H9 (cell line): ENCODE results near the gene SELENOF. TPM values are rescaled to one million over a fixed set of nuclear protein-coding genes. Genes with fewer than 3 reads are reported as not detected.

ENCODE experiments used
- DNase-seq: peaks from one replicate; pipeline ENCODE4 v3.0.0-alpha.2; 2017
- H2AFZ ChIP-seq: one replicate; pipeline ENCODE4 v1.6.1; 2013; ENCODE audit warnings: mild to moderate bottlenecking, low read length, control low read depth, moderate library complexity
- H2AK5ac ChIP-seq: 2 replicates; pipeline ENCODE4 v1.6.1; 2013; ENCODE audit warnings: low read length, control low read depth, mixed read lengths; ENCODE audit not compliant: insufficient read length
- H2BK120ac ChIP-seq: one replicate; pipeline ENCODE4 v1.6.1; 2013; ENCODE audit warnings: low read depth, mild to moderate bottlenecking, low read length, control low read depth, inconsistent platforms; ENCODE audit not compliant: poor library complexity, severe bottlenecking
- H2BK12ac ChIP-seq: 2 replicates; pipeline ENCODE4 v1.6.1; 2013; ENCODE audit warnings: low read length, control low read depth, mixed read lengths, low read depth; ENCODE audit not compliant: insufficient read length
- H2BK15ac ChIP-seq: 2 replicates; pipeline ENCODE4 v1.6.1; 2013; ENCODE audit warnings: low read depth, low read length, control low read depth
- H2BK20ac ChIP-seq: one replicate; pipeline ENCODE4 v1.6.1; 2013; ENCODE audit warnings: low read depth, mild to moderate bottlenecking, low read length, control low read depth, inconsistent platforms; ENCODE audit not compliant: poor library complexity, severe bottlenecking
- H2BK5ac ChIP-seq: 2 replicates; pipeline ENCODE4 v1.6.1; 2013; ENCODE audit warnings: low read length, control low read depth, mixed read lengths; ENCODE audit not compliant: insufficient read length
- H3K14ac ChIP-seq: 2 replicates; pipeline ENCODE4 v1.6.1; 2013; ENCODE audit warnings: low read length, control low read depth; ENCODE audit not compliant: insufficient read depth
- H3K18ac ChIP-seq: 2 replicates; pipeline ENCODE4 v1.6.1; 2013; ENCODE audit warnings: low read depth, mild to moderate bottlenecking, mixed read lengths, low read length, control low read depth; ENCODE audit not compliant: insufficient read length
- H3K23ac ChIP-seq: 2 replicates; pipeline ENCODE4 v1.6.1; 2013; ENCODE audit warnings: low read length, control low read depth, mixed read lengths, low read depth; ENCODE audit not compliant: insufficient read length
- H3K23me2 ChIP-seq: 2 replicates; pipeline ENCODE4 v1.6.1; 2013; ENCODE audit warnings: low read depth, mild to moderate bottlenecking, mixed read lengths, low read length, control low read depth; ENCODE audit not compliant: insufficient read length, poor library complexity, severe bottlenecking
- H3K27ac ChIP-seq: 2 replicates; pipeline ENCODE4 v1.5.1; 2013; ENCODE audit warnings: low read length, control low read depth, mixed read lengths, low read depth; ENCODE audit not compliant: insufficient read length
- H3K27me3 ChIP-seq: 2 replicates; pipeline ENCODE4 v1.6.1; 2013; ENCODE audit warnings: low read length, control low read depth, inconsistent platforms; ENCODE audit not compliant: insufficient read depth
- H3K4ac ChIP-seq: 2 replicates; pipeline ENCODE4 v1.6.1; 2013; ENCODE audit warnings: low read depth, mild to moderate bottlenecking, control low read depth, inconsistent platforms, low read length, moderate library complexity
- H3K4me1 ChIP-seq: 2 replicates; pipeline ENCODE4 v1.6.1; 2013; ENCODE audit warnings: low read length, control low read depth, inconsistent platforms; ENCODE audit not compliant: insufficient read depth
- H3K4me2 ChIP-seq: 2 replicates; pipeline ENCODE4 v1.6.1; 2013; ENCODE audit warnings: low read length, control low read depth, mixed read lengths; ENCODE audit not compliant: insufficient read length, insufficient read depth
- H3K56ac ChIP-seq: 2 replicates; pipeline ENCODE4 v1.6.1; 2013; ENCODE audit warnings: low read depth, mild to moderate bottlenecking, mixed read lengths, low read length, control low read depth; ENCODE audit not compliant: insufficient read length
- H3K79me1 ChIP-seq: 2 replicates; pipeline ENCODE4 v1.6.1; 2013; ENCODE audit warnings: low read depth, mild to moderate bottlenecking, moderate library complexity, low read length, control low read depth, inconsistent platforms; ENCODE audit not compliant: insufficient read depth, poor library complexity, severe bottlenecking
- H3K79me2 ChIP-seq: 2 replicates; pipeline ENCODE4 v1.6.1; 2013; ENCODE audit warnings: low read length, control low read depth, inconsistent platforms; ENCODE audit not compliant: insufficient read depth
- H3K9ac ChIP-seq: 2 replicates; pipeline ENCODE4 v1.6.1; 2013; ENCODE audit warnings: low read length, control low read depth, mixed read lengths; ENCODE audit not compliant: insufficient read length; ENCODE audit errors: extremely low read depth
- H3K9me3 ChIP-seq: one replicate; pipeline ENCODE4 v1.6.1; 2013; ENCODE audit warnings: low read depth, low read length, inconsistent platforms; ENCODE audit not compliant: control insufficient read depth
- H3T11ph ChIP-seq: one replicate; pipeline ENCODE4 v1.6.1; 2013; ENCODE audit warnings: mild to moderate bottlenecking, low read length, control low read depth, inconsistent platforms
- H4K20me1 ChIP-seq: one replicate; pipeline ENCODE4 v1.6.1; 2013; ENCODE audit not compliant: control insufficient read depth, insufficient read length, insufficient read depth
- H4K5ac ChIP-seq: 2 replicates; pipeline ENCODE4 v1.6.1; 2013; ENCODE audit warnings: low read depth, mild to moderate bottlenecking, mixed read lengths, low read length, control low read depth; ENCODE audit not compliant: insufficient read length
- H4K8ac ChIP-seq: replicated peaks from 2 replicates; pipeline ENCODE4 v1.6.1; 2013; ENCODE audit warnings: low read length, control low read depth, mixed read lengths, low read depth; ENCODE audit not compliant: insufficient read length
- H4K91ac ChIP-seq: 2 replicates; pipeline ENCODE4 v1.6.1; 2013; ENCODE audit warnings: low read depth, mild to moderate bottlenecking, moderate library complexity, mixed read lengths, low read length, control low read depth; ENCODE audit not compliant: insufficient read length
- H3K27ac Mint-ChIP-seq, 3 experiments: 2 replicates in 2 of 3; 3 replicates in 1 of 3; pipeline ENCODE4 v1.8.0; 2020 to 2021; ENCODE audit warnings: mixed read lengths in 3 of 3, mild to moderate bottlenecking in 1 of 3, moderate library complexity in 1 of 3
- H3K27me3 Mint-ChIP-seq: 2 replicates; pipeline ENCODE4 v1.8.0; 2021; ENCODE audit warnings: low read depth, mild to moderate bottlenecking, moderate library complexity, mixed read lengths
- H3K36me3 Mint-ChIP-seq, 3 experiments: 2 replicates in 2 of 3; 3 replicates in 1 of 3; pipeline ENCODE4 v1.8.0; 2020 to 2021; ENCODE audit warnings: low read depth in 3 of 3, mixed read lengths in 3 of 3; ENCODE audit not compliant: insufficient read depth in 1 of 3
- H3K4me1 Mint-ChIP-seq, 2 experiments: 2 replicates each; pipeline ENCODE4 v1.8.0; 2020; ENCODE audit warnings: mixed read lengths in 2 of 2
- H3K4me3 Mint-ChIP-seq, 2 experiments: 2 replicates in 1 of 2; 3 replicates in 1 of 2; pipeline ENCODE4 v1.8.0; 2020 to 2021; ENCODE audit warnings: mild to moderate bottlenecking in 2 of 2, mixed read lengths in 2 of 2, moderate library complexity in 1 of 2
- H3K9me3 Mint-ChIP-seq, 2 experiments: 2 replicates in 1 of 2; 3 replicates in 1 of 2; pipeline ENCODE4 v1.8.0; 2020; ENCODE audit warnings: mild to moderate bottlenecking in 2 of 2, mixed read lengths in 2 of 2, moderate library complexity in 1 of 2
- CTCF ChIP-seq: fragments of 200-600 bp; sonication (generic); conservative IDR thresholded peaks from 3 replicates; pipeline ENCODE4 v1.8.0; 2021; ENCODE audit warnings: antibody characterized with exemption, mild to moderate bottlenecking
- WGBS: extraction: QIAGEN DNeasy Blood & Tissue Kit; methylation state at CpG from one replicate; pipeline ENCODE4 v1.1.7; 2013; ENCODE audit warnings: missing lambda C conversion rate, low lambda C conversion rate, mixed read lengths; ENCODE audit not compliant: insufficient read length; ENCODE audit errors: extremely low coverage; 5-methylcytosine and 5-hydroxymethylcytosine counted together
- total RNA-seq: library from RNA; stranded (reverse); gene quantifications from 2 replicates; pipeline ENCODE4 v1.2.1, GENCODE V29; 2021

SELENOF gene
- total RNA-seq, 1 experiment from 2014 or later: 143 TPM

GRCh38 chr1:86939406-86939805 lies 25.5 kb upstream of the SELENOF start:
- H3K79me2 ChIP-seq: peaks cover 11% of the 10 kb centered on the region; the same call in 1 of the 2 replicates
- H3K18ac ChIP-seq: no peak overlapping the region
- H3K23me2 ChIP-seq: no peaks in the 10 kb centered on the region
- no peak overlapping the region for H4K91ac ChIP-seq
- H3K23ac ChIP-seq: no peak overlapping the region
- no peak overlapping the region for H3K56ac ChIP-seq
- no peak overlapping the region for H2BK12ac ChIP-seq
- no peak overlapping the region for H3K27ac ChIP-seq
- no peak overlapping the region for H4K8ac ChIP-seq
- no peaks in the 10 kb centered on the region for H4K20me1 ChIP-seq
- H2AK5ac ChIP-seq: no peak overlapping the region
- no peak overlapping the region for H3K4ac ChIP-seq
- H3K27ac Mint-ChIP-seq: peak overlapping the region in 2 of 3 experiments; percentile 34 to 66; a peak in 5 of 7 replicates
- no peak overlapping the region for H2BK5ac ChIP-seq
- H4K5ac ChIP-seq: no peak overlapping the region
- H3K9me3 Mint-ChIP-seq: no peaks in the 10 kb centered on the region
- no peak for DNase-seq
- H2BK120ac ChIP-seq: no peak overlapping the region
- H3K4me1 Mint-ChIP-seq: peaks cover 25 to 26% of the 10 kb centered on the region in 2 experiments
- H2AFZ ChIP-seq: no peak overlapping the region
- H3K27me3 Mint-ChIP-seq: no peaks in the 10 kb centered on the region
- peaks cover 3% of the 10 kb centered on the region for H3K79me1 ChIP-seq
- no peak overlapping the region for H3T11ph ChIP-seq
- no peak overlapping the region for H3K9ac ChIP-seq
- H3K4me2 ChIP-seq: no peak overlapping the region
- H3K14ac ChIP-seq: no peak overlapping the region
- H2BK15ac ChIP-seq: no peak overlapping the region
- no peak for TF ChIP-seq CTCF
- H3K4me1 ChIP-seq: no peaks in the 10 kb centered on the region
- no CpG with 5 or more reads among the region's 3 CpGs for WGBS
- H3K4me3 Mint-ChIP-seq: no peak overlapping the region
- no peak overlapping the region for H2BK20ac ChIP-seq
- H3K36me3 Mint-ChIP-seq: no peaks in the 10 kb centered on the region
- no peaks in the 10 kb centered on the region for H3K9me3 ChIP-seq
- no peaks in the 10 kb centered on the region for H3K27me3 ChIP-seq
